NCI-H510A (cell line): ENCODE results near the gene GIGYF2.
"Not testable (repeated sequence)": the region's sequence is repeated elsewhere in the genome, so short reads cannot be mapped to it uniquely, and the experiment has no call there.

Experiments used
- DNase-seq: peaks from one replicate; lab custom pipeline; 2025; lab: John Stamatoyannopoulos, UW

The GIGYF2 gene

DNA sequence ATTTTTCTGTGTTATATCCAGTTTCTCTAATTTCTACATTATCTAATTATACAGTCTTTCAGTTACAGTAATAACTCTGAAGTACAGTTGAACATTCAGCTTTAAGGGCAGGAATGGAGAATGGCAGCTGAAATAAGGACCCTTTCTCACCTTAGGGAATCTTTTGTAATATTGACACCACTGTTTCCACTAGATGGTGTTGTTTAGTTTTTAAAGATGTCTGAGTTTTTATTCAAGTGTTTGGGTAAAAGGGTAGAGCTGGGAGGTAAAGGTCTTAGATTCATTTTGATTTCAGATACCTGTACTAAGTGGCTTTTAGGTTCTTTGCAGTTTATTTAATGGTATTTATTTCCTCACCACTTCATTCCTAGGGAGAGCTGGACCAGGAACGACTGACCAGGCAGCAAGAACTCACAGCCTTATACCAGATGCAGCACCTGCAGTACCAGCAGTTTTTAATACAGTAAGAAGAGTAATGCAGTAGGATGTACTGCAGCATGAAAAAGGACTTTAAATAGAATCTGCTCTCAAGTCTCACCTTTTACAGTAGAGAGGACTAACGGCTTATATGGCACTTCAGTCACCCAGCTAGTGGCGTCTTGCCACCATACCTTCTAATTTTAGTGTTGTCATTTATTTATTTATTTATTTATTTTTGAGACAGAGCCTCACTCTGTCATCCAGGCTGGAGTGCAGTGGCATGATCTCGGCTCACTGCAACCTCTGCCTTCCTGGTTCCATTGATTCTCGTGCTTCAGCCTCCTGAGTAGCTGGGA is 112.4 kb downstream of the GIGYF2 start:
- DNase-seq: no peak

DNA sequence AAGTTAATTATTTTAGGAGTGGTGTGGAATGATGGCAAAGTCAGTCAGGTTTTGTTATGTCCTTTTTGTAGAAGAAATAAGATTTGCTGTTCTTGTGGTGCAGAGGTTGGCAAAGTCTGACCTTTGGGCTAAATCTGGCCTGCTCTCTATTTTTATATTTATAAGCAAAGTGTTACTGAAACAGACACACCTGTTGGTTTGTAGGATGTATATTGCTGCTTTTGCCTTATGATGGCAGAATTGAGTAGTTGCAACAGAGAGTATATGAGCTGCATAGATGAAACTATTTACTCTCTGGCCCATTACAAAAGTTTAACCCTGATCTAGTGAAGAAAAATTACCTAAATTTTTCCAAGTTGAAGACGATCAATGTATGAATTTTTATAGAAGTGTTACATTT is 113.3 kb downstream of the GIGYF2 start:
- no peak for DNase-seq

DNA sequence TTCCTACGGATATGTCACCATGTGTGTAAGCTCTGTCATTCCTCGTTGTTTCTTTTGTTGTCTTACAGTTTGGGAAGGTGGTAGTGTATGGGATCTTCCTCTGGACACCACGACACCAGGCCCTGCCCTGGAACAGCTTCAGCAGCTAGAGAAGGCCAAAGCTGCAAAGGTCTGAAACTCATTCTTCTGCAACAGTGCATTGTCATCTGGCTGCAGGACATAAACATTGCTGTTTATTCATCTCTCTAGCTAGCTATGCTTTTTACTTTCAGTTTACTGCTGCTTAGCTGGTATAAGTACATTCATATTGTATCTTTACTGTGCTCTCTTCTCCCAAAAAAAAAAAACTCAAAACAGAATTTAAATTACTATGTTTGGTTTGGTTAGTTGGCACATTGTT is 118.4 kb downstream of the GIGYF2 start:
- no peak for DNase-seq

DNA sequence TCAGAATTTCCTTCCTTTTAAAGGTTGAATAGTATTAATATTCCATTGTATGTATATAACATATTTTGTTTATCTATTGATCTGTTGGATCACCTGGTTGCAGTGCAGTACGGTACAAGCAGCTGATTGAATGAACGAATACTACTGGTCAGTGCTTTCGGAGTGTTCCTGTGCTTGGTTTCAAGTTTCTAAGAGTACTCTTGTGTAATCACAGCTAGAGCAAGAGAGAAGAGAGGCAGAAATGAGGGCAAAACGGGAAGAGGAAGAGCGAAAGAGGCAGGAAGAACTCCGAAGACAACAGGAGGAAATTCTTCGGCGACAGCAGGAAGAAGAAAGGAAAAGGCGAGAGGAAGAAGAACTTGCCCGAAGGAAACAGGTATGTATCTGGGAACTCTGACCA is 119.5 kb downstream of the GIGYF2 start:
- peak; percentile 57 for DNase-seq

DNA sequence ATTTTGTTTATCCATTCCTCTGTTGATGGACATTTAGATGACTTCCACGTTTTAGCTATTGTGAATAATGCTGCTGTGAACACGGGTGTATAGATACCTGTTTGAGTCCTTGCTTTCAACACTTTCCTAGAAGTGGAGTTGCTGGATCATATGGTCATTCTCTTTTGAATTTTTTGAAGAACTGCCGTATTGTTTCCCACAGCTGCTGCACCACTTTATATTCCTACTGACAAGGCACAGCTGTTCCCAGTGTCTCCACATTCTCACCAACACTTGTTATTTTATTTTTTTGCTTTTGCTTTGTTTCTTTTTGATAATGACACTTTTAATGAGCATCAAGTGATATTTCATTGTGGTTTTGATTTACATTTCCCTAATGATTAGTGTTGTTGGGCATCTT is 120.6 kb downstream of the GIGYF2 start:
- no peak for DNase-seq

DNA sequence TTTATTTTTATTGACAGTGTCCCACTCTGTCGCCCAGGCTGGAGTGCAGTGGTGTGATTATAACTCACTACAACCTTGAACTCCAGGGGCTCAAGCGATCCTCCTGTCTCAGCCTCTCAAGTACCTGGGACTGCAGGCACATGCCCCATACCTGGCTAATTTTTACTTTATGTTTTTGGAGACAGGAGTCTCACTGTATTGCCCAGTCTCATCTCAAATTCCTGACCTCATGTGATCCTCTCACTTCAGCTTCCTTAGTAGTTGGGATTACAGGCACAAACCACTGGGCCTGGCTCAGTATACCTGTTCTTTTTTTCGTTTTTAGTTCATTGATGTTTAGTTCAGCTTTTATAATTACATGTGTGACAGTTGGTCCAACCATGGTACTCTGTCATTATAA is 132.9 kb downstream of the GIGYF2 start:
- no peak for DNase-seq

DNA sequence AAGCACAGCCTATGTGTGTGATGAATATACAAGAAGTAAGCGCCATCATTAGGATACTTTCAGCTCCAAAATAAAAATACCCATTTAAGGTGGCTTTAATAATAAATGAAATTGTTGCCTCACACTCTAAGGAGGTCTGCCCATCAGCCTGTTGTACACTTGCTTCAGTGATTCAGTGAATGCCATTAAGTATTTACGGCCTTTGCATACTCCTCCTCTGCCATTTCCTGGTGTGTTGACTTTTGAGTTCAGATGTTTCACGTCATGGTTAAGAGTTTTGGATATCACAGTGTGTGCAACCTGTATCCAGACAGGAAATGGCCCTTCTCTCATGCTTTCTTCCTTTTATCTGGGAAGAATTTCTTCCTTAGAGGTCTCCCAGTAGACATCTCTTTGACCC is 134.4 kb downstream of the GIGYF2 start:
- DNase-seq: no peak

DNA sequence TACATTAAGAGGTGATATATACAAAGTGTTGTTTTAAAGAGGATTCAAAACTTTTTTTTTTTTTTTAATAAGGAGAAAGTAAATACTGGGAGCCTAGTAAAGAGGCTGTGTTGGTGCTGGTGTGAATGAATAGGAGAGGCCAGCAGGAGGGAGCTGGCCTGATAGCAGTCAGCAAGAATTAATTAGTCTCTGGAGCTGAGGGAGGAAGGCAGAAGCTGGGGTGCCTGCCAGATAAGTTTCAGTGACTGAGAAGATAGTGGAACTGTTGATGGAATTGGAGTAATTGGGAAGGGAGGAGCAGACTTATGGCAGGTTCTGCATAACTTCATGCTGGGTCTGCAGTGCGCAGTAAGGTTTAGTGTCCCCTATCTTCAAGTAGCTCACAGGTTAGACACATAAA is 136.7 kb downstream of the GIGYF2 start:
- no peak for DNase-seq

DNA sequence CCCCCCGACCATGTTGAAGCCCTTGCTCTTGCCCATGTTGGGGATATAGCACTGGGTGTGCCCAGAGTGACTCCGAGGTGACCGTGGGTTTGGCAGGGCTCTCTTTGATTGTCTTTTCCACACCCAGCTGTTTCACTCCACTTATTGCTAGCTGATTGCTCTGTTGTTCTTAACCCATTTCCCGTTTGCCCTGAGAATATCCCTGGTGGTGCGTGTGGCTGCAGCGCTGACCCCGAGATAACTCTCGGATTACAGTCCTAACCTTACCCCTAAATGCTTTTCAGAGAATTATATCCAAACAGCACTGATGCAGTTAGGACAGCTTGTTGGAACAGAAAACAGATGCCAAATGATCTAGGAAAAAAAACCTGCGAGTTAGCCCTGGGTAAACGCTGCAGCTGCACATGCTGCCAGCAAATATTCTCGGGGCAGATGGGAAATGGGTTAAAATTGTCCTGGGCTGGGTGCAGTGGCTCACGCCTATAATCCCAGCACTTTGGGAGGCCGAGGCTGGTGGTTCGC is 138.6 kb downstream of the GIGYF2 start:
- DNase-seq: no peak

DNA sequence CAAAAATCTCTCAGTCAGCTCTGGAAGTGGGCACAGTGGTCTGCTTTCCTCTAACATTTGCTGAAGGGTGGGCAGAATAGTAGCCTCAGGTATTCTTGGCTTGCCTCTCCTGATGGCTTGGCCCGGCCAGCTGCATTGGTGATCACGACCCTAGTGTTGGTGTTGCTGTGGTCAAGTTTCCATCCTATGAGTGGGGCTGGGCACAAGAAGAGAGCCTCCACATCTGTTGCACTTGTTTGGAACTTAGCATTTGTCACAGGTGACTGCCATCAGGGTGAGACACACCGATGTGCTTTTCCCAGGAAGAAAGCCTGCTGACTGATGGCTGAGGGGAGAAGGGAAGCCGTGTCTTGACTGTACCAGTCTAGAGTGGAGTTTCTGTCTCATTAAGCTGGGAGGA is 139.8 kb downstream of the GIGYF2 start:
- DNase-seq: no peak

DNA sequence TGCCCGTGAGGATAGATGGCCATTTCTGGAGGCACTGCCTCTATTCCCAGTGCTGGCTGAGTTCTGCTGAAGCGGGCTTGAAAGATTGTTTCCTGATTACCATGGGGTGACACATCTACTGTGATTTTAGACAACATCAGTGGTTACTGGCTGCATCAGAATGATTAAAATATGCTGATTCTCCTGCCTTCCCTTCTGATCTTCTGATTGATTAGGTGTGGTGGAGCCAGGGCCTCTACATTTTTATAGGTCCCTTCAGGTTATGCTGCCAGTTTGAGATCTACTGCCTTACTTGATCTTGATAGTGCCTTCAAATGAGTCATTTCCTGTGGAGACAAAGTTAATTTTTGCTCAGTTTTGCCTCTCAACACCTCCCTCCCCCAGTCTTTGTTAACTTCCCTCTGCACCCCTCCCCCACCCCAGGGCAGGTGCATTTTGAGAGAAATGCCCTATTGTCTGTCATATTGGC is 141.3 kb downstream of the GIGYF2 start:
- DNase-seq: no peak

DNA sequence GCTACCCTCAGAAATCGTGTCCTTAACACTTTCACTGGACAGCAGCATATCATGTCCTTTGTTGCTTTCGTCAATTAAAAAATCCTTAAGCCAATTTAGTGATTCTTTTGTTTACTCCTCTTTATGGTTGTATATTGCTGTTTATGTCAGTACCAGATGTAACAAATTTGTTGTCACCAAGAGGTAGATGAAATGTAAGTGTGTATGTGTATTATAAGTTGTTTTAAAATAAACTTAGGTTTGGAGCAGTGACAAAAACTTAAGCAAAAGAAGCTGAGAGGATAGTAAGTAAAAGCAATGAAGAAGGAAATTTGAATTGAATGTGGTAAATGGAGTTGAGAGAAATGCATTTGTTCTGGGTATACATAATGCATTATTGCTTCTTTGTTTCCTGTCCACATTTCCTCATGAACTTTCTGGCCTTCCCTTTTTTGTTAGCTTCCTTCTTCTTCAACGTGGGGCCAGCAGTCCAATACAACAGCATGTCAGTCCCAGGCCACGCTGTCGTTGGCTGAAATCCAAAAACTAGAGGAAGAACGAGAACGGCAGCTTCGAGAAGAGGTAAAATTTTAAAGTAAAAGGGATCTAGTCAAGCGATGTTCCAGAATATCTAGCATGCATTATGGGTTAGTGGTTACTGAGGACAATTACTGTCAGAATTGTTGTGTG is 142.4 kb downstream of the GIGYF2 start:
- DNase-seq: no peak

DNA sequence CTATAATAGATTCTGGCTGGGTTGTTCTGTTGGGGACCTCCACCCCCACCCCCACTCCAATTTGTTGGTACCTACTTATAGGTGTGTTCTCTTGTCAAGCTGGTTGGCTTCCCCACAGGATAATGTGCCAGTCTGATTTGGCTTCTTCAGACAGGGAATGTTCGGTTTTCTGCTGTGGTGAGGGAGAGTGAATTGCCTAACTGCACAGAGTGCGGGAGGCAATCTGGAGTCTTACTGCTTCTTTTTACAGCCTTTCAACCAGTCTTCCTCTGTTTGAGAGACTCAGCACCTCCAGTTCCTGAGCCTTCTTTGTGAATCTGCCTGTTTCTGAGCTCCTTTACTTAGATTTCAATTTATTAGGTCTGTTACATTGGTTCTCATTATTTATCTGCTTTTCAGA is 145.6 kb downstream of the GIGYF2 start:
- DNase-seq: no peak

DNA sequence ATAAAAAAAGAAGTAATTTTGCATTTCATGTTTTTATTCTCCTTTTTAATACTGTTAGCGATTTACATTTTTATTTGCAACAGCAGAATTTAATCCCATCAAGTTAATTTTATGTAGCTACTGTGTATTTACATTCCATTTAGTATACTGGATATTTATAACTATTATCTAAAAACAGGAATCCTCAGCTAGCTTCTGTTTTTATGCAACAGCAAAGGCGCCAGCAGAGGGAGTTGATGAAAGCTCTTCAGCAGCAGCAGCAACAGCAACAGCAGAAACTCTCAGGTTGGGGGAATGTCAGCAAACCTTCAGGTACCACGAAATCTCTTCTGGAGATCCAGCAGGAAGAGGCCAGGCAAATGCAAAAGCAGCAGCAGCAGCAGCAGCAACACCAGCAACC is 146.7 kb downstream of the GIGYF2 start:
- DNase-seq: no peak

DNA sequence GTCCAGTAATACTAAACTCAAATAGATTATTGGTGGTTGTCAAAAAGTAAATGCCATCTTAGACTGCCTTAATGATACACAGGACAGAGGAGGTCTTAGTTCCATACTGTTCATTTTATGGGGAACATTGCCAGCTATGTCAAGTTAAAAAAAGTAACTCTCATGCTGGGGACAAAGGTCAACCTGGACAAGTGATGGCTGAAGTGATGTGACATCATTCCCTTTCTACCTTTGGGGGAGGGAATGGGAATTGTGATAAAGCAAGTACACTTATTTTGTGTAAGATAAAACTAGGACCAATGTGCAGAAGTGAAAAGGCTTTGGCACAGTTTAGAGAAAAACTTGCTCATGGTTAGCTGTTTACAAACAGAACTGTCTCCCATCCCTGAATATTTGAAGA is 148.9 kb downstream of the GIGYF2 start:
- DNase-seq: no peak

DNA sequence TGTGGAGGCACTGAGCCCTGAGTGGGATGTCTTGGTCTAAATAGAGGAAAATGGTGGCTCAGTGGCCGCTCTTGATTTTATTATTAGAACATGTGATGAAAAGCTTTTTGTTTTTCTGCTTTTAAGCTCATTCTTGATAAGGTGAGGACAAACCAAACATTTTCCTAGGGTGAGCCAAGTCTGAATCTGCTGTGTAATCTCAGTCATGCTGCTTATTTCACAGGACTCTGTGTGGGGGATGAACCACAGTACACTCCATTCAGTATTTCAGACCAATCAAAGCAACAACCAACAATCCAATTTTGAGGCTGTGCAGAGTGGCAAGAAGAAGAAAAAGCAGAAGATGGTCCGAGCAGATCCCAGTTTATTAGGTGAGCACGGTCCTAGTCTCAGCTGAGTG is 152.9 kb downstream of the GIGYF2 start:
- DNase-seq: no peak

DNA sequence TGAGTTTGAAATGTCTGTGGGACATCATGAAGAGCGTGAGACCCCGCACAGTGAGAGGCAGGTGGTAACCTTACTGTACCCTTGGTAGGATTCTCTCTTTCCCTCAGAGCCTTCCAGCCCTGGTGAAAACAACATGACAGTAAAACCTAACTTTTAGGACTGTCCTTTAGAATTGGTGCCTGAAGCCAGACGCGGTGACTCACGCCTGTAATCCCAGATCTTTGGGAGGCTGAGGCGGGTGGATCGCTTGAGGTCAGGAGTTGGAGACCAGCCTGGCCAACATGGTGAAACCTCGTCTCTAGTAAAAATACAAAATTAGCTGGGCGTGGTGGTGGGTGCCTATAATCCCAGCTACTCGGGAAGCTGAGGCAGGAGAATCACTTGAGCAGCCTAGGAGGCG is 154.9 kb downstream of the GIGYF2 start:
- not testable (repeated sequence) for DNase-seq

DNA sequence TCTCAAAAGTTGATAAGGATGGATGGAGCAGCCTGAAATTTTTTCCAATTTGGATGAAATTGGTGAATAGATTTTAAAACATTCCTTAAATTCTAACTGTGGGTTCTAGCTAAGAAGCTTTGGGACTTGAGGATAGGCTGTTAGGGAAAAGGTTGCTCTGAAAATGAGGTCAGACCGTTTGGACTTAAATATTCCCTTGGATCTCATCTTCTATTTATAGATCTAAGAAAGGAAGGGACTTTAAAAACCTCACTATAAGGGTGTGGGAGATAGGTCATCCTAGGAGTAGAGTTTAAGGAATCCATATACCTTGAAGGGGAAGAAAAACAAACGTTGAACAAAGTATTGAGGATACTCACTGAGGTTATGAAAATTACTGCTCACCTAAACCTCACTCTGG is 155.5 kb downstream of the GIGYF2 start:
- DNase-seq: no peak

DNA sequence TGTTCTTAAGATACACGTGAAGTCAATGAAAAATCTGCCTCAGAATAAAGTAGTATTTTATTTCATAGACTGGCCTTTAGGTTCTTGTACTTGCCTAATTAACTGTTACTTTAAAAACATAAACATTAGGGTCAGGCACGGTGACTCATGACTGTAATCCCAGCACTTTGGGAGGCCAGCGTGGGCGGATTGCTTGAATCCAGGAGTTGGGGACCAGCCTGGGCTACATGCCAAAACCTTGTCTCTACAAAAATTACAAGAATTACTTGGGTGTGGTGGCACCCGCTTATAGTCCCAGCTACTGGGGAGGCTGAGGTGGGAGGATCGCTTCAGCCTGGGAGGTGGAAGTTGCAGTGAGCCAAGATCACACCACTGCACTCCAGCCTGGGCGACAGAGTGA is 157.0 kb downstream of the GIGYF2 start:
- no peak for DNase-seq

DNA sequence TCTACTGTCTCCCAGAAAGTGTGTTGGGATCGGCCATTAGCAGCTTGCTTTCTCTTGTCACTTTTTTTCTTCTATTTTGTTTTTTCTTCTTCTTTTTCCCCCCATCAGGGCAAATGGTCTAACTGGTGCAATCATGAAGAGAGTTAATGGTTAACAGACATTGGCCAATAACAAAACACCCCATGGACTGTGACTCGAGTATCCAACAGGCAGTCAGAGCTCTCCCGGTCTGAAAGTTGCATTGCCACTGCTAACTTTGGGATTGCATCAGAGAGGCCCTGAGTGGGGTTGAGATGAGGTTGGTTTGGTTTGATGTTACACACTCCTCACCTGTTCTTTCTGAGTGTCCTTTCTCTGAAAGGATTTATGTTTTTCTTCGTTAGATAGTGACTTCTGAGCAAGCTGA is 160.0 kb downstream of the GIGYF2 start:
- DNase-seq: no peak

DNA sequence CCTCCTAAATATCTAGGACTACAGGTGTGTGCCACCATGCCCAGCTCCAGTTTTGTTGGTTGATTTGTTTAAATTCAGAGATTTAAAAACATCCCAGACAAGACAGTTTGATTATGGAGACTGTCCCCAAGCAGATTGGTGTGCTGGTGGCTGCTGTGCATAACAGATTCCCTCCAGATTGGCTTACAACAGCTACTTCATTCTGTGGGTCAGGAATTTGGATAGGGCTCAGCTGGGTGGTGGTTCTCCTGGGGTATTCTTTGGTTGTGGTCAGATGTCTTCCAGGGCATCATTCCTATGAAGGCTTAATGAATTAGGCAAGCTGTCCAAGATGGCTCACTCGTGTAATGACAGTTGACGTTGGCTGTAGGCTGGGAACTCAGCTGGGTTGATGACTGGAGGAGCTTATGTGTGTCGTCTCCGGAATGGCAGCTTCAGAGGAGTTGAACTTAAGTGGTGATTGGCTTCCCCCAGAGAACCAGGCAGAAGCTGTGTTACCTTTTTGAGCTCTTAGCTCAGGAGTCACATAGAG is 162.3 kb downstream of the GIGYF2 start:
- no peak for DNase-seq

DNA sequence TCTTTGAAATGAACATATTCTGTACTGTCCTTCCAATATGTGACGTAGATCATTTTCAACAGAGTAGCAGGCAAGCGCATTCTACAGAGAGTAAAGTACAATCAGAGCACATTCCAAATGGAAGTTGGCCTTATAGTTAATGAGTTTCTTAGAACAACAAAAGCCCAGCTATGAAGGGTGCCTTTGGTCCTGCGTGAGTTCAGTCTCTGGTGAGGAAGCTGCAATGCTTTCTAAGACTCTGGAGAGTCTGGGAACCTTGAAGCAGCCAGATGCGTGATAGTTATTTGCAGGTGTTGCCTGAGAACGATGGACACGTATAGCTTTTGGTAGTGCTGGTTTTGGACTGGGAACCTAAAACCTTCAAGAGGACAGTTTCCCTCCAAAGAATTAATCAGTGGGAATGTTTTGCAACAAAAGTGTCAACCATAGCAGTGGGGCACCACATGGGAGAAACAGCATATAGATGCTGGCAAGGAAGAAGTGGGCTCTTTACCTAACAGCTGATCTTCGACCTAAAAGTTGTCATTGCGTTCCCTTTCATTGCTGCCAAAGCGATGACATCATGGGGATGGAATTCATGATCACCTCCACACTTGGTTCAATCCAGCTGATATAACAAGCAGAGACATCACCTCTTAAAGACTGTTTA is 163.6 kb downstream of the GIGYF2 start:
- DNase-seq: no peak

DNA sequence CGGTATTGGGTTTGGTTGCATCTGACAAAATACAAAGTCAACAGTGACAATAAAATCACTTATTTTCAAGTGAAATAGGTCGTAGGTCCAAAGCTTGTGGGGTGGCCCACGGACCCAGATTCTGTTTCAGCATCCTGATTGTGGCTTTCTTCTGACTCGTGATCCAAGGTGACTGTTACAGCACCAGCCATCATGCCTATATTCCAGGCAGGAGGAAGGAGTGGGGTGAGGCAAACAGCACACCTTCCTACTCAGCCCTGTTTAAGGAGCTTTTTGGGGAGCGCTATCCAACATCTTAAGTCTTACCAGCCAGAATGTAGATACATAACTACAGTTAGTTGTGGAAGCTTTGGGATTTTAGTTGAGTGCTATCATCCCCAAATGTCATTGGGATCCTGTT is 164.2 kb downstream of the GIGYF2 start:
- DNase-seq: no peak
